Left ventricle myocardium inferior (tissue), 1 donor: Measurements from ENCODE around the gene DPP6. TPM values are rescaled to one million over a fixed set of nuclear protein-coding genes. Genes with fewer than 3 reads are reported as not detected.

ENCODE experiments used
- DNase-seq: peaks from one replicate; pipeline ENCODE4 v3.0.0-alpha.2; 2020
- H3K27ac ChIP-seq: fragments of 200-600 bp; replicated peaks from 2 replicates; pipeline ENCODE4 v1.8.0; 2021
- H3K27me3 ChIP-seq: fragments of 200-600 bp; 2 replicates; pipeline ENCODE4 v1.8.0; 2021; ENCODE audit warnings: low read depth
- H3K36me3 ChIP-seq: fragments of 200-600 bp; 2 replicates; pipeline ENCODE4 v1.8.0; 2021
- H3K4me1 ChIP-seq: fragments of 200-600 bp; 2 replicates; pipeline ENCODE4 v1.8.0; 2021
- H3K4me3 ChIP-seq: fragments of 200-600 bp; 2 replicates; pipeline ENCODE4 v1.8.0; 2021; ENCODE audit warnings: mild to moderate bottlenecking, moderate library complexity
- H3K9me3 ChIP-seq: fragments of 200-600 bp; replicated peaks from 2 replicates; pipeline ENCODE4 v1.8.0; 2021
- CTCF ChIP-seq: fragments of 200-600 bp; IDR thresholded peaks from 2 replicates; pipeline ENCODE4 v1.8.0; 2021; ENCODE audit warnings: antibody characterized with exemption, mild to moderate bottlenecking, borderline replicate concordance
- intact Hi-C: fragments of 100-400 bp; cut with micrococcal nuclease; formaldehyde crosslinking; loops from one replicate; pipeline ENCODE4 v1.11.0; 2022
- total RNA-seq: library from RNA; stranded (reverse); fragmentation: NEBNext Ultra II Directional; extraction: Animal tissue kit (Norgen Biotek cat#: 25700); gene quantifications from one replicate; pipeline ENCODE4 v1.2.1, GENCODE V29; 2021
- donor health status: DM: no; HTN: yes; CAD: no; lungs with severe emphysema.

DPP6 gene
- total RNA-seq, 1 donor from 2014 or later: 0.25 TPM

GRCh38 chr7:154871928-154872750 lies 819.9 kb downstream of the DPP6 start:
- no peaks in the 10 kb centered on the region for H3K36me3 ChIP-seq
- H3K27ac ChIP-seq: no peak overlapping the region
- no peak overlapping the region for H3K4me3 ChIP-seq
- DNase-seq: no peak
- H3K27me3 ChIP-seq: peaks cover 97% of the 10 kb centered on the region
- no peaks in the 10 kb centered on the region for H3K4me1 ChIP-seq
- no peak for TF ChIP-seq CTCF
- no peaks in the 10 kb centered on the region for H3K9me3 ChIP-seq
- intact Hi-C loops: no loop called here

GRCh38 chr7:154872811-154873499 lies 820.8 kb downstream of the DPP6 start:
- H3K27me3 ChIP-seq: peaks cover 97% of the 10 kb centered on the region
- intact Hi-C loops: no loop called here

GRCh38 chr7:154873500-154874121 lies 821.4 kb downstream of the DPP6 start:
- H3K4me1 ChIP-seq: no peaks in the 10 kb centered on the region
- no peak for DNase-seq
- TF ChIP-seq CTCF: no peak
- intact Hi-C loops: no loop called here
- no peak overlapping the region for H3K4me3 ChIP-seq
- no peak overlapping the region for H3K27ac ChIP-seq
- no peaks in the 10 kb centered on the region for H3K36me3 ChIP-seq
- H3K9me3 ChIP-seq: no peaks in the 10 kb centered on the region
- H3K27me3 ChIP-seq: peaks cover 97% of the 10 kb centered on the region

More at GRCh38 chr7:154872811-154873499, 820.8 kb downstream of the DPP6 start:
- Histone ChIP-seq H3K4me1 (no peaks in the 10 kb centered on the region), H3K9me3 (no peaks in the 10 kb centered on the region), H3K27ac (no peak overlapping the region), H3K36me3 (no peaks in the 10 kb centered on the region), H3K4me3 (no peak overlapping the region)
- no peak for DNase-seq
- no peak for TF ChIP-seq CTCF

- no peaks in the 10 kb centered on the region for H3K4me1 ChIP-seq
- H3K9me3 ChIP-seq: no peaks in the 10 kb centered on the region
- TF ChIP-seq CTCF: no peak
- H3K27ac ChIP-seq: no peak overlapping the region
- no peak for DNase-seq
- H3K27me3 ChIP-seq: peaks cover 92% of the 10 kb centered on the region
- intact Hi-C loops: no loop called here
- no peak overlapping the region for H3K4me3 ChIP-seq
- H3K36me3 ChIP-seq: no peaks in the 10 kb centered on the region
Measured at GRCh38 chr7:154874409-154875113, 822.4 kb downstream of the DPP6 start.

GRCh38 chr7:154875297-154875696 lies 823.1 kb downstream of the DPP6 start:
- no peak overlapping the region for H3K4me3 ChIP-seq
- no peaks in the 10 kb centered on the region for H3K36me3 ChIP-seq
- H3K9me3 ChIP-seq: no peaks in the 10 kb centered on the region
- intact Hi-C loops: no loop called here
- no peak for DNase-seq
- H3K4me1 ChIP-seq: no peaks in the 10 kb centered on the region
- no peak overlapping the region for H3K27ac ChIP-seq
- peaks cover 84% of the 10 kb centered on the region for H3K27me3 ChIP-seq
- no peak for TF ChIP-seq CTCF
